Measurements from ENCODE around the gene PMFBP1.
"Not testable (repeated sequence)": the region's sequence is repeated elsewhere in the genome, so short reads cannot be mapped to it uniquely, and the experiment has no call there.

DNA sequence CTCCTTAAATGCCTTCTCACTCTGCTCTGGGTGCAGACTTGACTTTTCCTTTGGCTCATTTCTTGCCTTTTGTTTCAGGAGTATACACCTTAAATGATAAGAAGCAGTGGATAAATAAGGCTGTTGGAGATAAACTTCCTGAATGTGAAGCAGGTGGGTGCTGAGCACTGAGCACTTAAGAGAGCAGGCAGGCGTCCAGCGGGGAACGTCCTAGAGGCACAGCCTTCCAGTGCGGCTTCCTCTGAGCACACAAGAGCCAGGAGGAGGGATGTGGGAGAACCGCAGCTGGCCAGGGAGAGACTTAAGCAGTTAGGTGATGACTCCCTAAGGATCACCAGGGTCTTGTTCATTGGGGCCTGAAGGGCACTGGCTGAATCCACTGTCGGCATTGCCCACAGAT is 96.9 kb downstream of the PMFBP1 start:
- TF ChIP-seq, protein P1, sequence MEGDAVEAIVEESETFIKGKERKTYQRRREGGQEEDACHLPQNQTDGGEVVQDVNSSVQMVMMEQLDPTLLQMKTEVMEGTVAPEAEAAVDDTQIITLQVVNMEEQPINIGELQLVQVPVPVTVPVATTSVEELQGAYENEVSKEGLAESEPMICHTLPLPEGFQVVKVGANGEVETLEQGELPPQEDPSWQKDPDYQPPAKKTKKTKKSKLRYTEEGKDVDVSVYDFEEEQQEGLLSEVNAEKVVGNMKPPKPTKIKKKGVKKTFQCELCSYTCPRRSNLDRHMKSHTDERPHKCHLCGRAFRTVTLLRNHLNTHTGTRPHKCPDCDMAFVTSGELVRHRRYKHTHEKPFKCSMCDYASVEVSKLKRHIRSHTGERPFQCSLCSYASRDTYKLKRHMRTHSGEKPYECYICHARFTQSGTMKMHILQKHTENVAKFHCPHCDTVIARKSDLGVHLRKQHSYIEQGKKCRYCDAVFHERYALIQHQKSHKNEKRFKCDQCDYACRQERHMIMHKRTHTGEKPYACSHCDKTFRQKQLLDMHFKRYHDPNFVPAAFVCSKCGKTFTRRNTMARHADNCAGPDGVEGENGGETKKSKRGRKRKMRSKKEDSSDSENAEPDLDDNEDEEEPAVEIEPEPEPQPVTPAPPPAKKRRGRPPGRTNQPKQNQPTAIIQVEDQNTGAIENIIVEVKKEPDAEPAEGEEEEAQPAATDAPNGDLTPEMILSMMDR (IDR thresholded peaks at IDR 0.05 in 4 of 5, conservative IDR thresholded peaks at IDR 0.05 in 1 of 5), result not testable (repeated sequence)
- not testable (repeated sequence) for TF ChIP-seq POLR2A (IDR thresholded peaks at IDR 0.05)
